GM19023 (cell line): ENCODE data around the gene FGF10.

ENCODE experiments used
- ATAC-seq: cut with Tn5 transposase; IDR thresholded peaks from one replicate; pipeline ENCODE4 v1.9.1; 2021; ENCODE audit warnings: mild to moderate bottlenecking, moderate library complexity; ENCODE audit not compliant: unreplicated experiment

The FGF10 gene

DNA sequence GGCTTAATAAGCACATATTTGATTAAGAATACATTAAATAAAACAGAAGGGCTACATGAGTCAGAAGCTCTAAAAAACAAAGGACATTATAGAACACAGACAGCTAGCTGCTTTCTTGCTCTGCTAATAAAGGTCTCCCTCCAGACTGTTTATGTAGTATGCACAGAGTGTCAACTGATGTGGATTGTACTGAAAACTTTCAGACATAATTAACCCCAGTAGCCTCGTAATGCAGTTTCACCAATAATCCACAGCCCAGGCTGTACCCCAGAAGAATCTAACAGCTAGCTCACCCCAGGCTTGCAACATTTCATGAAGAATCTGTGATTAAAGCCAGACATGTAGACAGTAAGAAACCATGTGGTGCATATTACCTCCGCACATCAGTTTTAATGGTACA, 30.8 kb downstream of the FGF10 start:
- no peak for ATAC-seq

DNA sequence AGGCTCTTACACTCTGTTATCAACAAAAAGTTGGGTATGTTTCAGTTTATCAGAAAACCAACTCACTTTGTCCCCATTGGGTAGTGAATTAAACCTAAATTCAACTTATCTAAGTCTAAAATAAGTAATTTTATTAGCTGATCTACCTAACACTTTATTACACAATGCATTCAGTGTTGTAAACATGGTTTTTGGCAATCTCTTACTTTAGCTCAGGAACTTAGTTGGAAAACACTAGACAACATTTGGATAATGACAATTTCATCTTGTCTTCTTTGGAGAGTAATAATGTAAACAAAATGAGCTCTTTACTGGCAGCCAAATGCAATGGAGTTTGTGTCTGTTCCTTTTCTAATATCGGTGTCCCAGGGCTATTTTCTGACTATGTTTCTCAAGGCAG, 33.0 kb downstream of the FGF10 start:
- ATAC-seq, result no peak

DNA sequence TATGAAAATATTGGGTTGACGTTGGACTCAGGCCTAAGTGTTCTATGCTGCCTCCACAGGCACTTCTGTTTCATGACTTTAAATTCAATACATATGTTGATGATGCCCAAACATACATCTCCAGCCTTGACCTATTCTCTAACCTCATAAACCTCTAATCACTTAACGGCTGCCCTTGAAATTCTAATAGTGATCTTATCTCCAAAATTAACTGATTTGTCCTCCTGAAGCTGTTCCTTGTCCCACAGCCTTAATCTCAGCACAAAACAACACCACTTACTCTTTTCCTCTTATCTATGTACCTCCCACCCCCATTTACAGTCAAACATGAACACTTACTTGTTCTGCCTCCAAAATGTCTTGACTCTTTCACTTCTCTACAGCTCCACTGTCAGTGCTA, 43.3 kb downstream of the FGF10 start:
- ATAC-seq, result no peak

DNA sequence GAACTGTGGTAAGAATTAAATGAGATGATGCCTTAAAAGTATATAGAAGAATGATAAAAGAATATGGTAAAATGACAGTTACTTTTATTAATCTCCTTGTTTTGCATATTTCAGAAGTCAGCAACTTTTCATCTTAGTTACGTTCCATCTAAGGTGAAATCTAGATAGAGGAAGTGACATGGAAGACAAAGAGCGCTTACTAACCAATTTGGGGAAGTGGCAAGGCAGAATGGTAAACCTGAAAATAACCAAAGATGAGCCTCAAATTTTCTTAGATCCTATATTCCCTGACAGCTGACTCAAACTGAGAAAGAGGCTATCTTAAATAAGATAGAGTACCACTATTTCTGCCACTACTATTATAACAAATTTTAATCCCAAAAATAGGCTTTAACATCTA, 52.5 kb downstream of the FGF10 start:
- ATAC-seq, result no peak

- ATAC-seq, result no peak
These were observed 54.6 kb downstream of the FGF10 start for GRCh38 chr5:44334622-44335021.

DNA sequence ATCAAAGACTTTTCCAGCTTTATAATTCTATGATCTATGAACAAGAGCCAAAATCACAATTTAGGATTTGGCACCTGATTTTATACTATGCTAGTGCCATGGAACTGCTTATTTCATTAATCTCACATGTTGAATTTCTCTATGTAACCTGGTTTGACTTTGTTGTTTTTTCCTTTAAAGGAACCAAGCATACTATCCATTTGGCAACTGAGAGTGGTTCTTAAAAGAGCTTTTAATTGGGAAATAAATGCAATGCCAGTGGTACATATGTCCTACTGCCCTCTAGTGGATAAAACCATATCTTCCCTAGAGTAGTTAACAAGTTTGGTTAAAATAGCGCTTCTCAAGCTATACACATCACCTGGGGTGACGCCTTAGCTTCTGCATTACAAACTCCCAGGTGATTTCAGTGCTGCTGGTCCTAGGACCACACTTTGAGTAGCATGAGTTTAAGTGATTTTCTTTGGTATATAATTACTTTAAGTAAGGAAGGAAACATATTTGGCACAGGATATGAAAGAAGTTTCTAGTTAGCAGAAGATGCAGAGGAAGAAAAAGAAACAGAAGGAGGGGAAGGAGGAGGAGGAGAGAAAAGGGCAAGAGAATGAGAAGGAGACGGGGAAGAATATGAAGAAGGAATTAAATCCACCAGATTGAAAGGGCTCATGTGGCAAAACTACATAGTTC, 56.8 kb downstream of the FGF10 start:
- ATAC-seq, result no peak

DNA sequence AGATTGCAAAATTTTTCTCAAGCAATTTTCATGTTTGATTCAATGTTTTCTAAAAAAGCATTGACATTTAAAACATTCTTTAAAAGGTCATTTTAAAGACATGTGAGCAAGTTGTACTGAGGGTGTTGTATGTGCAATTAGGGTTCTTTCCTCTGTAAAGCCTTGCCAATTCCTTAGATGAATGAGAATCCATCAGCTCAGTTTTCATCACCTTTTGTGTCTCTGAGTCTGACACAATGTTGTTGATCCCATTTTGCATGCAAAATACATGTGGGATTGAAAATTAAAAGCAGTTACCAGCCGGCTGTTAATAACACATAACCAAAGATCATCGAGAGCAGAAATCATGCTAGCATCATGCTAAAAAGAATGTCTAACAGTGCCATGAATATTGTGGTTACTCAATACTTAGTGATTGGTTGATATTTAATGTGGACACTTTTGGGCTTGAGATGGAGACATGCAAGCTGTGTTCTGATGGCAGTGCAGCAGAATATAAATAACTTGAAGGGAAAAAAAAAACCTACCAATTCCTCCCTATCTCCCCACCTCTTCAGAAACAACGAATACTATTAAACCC, 57.7 kb downstream of the FGF10 start:
- no peak for ATAC-seq

GRCh38 chr5:44329716-44330115, 59.5 kb downstream of the FGF10 start:
- no peak for ATAC-seq

GRCh38 chr5:44321144-44321725, 68.0 kb downstream of the FGF10 start:
- no peak for ATAC-seq

DNA sequence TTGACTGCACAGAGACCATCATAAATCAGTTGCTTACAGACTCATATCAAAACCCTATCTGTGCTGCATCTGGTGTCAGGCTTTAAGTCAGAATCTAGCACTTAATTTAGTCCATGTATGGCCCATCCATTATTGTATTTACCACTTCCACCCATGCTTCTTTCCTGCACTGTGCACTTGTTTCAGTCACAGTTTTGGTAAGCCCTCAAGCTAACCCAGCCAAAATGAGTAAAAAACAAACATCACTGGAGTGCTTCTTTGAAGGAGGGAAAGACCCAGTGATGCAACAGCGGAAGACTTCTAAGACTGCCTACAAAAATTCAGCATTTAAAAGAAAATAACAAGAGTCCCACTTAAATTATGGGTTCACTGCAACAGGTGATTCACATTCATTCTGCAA, 69.0 kb downstream of the FGF10 start:
- ATAC-seq, result no peak

DNA sequence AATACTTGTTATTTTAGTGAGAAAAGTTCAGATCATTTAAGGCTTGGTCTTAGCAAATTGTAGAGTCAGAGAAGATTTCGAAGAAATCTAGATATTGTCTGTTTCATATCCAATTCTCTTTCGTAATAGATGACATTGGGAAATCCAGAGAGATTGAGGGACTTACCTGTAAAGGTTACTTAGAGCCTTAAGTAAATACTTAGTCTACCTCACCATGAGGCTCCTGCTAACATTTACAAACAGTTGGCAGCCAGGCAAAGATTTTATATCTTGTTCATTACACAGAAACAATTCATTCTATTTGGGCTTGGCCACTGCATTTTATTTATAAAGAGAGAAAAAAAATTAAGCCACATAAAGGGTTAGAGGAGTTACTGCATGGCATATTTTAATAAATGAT, 70.3 kb downstream of the FGF10 start:
- no peak for ATAC-seq

DNA sequence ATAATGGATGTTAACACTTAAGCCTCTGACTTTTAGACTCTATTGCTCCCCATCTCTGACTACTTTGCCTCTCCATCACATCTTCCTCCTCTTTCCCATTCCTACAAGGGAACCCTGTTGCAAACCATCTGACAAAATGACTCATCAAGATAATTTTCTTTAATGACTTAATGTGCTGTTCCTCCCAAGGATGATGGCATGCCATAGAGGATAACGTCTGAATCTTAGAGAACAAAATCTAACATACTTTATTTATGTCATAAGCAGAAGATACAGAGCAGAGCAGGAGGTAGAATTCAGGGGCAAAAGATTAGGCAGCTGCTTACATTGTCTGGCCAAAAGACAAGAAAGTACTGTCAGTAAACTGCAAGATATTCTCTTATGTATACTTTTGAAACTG, 76.8 kb downstream of the FGF10 start:
- no peak for ATAC-seq

GRCh38 chr5:44300551-44300950, 88.7 kb downstream of the FGF10 start:
- no peak for ATAC-seq

GRCh38 chr5:44299394-44299793, 89.8 kb downstream of the FGF10 start:
- ATAC-seq, result no peak

DNA sequence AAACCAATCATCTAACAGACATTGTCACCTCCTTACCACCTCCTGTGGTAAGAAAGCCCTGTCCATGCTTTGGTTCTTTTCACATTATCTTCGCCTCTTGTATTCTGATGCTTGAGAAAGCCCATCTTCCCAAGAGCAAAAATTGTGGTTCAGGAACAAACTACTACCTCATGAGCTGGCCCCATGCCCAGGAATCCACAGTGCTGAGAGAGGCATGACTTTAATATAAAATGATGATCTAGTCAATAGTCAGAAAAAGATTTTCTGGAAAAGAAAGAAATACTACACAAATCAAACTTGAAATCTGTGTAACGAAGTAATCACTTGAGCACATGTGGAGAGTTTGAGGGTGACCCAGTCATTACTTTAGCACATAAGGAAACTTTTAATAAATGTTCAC, 94.7 kb downstream of the FGF10 start:
- no peak for ATAC-seq

GRCh38 chr5:44292736-44293135, 96.5 kb downstream of the FGF10 start:
- ATAC-seq, result no peak

- ATAC-seq, result no peak
These were observed 110.8 kb downstream of the FGF10 start for GRCh38 chr5:44278469-44278868.

- ATAC-seq, result no peak
These were observed 113.3 kb downstream of the FGF10 start for GRCh38 chr5:44275908-44276307.

- no peak for ATAC-seq
These were observed 113.9 kb downstream of the FGF10 start for GRCh38 chr5:44275329-44275728.

DNA sequence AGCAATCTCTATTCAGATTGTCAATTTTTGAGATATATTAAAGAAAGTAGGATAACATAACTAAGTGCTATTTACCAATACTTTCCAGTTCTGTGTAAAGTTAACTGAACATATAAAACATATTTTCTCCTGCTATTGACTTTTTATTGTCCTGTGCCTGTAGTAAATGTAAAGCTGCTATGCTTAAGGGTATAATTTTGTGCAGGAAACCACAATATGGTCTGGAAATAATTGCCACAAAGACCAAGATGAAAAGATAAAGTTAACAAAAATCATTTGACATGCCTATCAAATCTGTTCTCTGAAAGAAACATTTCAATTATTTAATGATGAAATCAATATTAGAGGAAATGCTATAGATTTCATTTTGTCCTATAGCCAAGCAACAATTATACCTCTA, 121.3 kb downstream of the FGF10 start:
- ATAC-seq, result no peak

DNA sequence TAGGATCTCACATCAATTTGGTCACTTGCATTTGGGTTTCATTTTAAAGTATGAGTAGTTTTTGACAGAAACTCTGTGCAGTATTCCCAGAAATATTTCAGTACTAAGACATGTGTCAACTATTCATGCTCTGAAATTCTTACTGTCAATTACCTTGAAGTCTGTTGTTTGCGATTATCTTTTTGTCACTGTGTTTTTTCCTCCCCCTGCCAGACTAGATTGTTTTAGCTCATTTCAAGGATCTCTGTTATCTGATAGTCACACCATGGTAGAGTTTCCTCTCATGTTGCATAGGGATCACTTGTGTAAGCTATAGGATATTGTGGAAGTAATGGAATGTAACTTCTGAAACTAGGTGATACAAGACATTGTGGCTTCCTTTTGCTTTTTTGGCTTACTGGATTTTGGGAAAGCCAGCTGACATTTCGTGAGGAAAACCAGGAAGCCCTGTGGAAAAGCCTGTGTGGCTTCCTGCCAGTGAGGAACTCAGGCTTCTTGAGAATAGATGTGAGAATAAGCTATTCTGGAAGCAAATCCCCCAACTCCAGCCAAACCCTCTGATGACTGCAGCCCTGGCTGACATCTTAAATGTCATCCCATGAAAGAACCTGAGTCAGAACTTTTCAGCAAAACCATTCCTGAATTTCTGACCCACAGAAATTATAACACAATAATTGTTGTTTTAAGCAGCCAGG, 122.2 kb downstream of the FGF10 start:
- ATAC-seq, result no peak

- no peak for ATAC-seq
These were observed 123.5 kb downstream of the FGF10 start for GRCh38 chr5:44265713-44266112.
